HL-60 (cell line): ENCODE measurements around the gene CCNY.

Source experiments
- CTCF ChIP-seq: IDR thresholded peaks from one replicate; pipeline ENCODE4 v1.5.1; 2011; ENCODE audit warnings: low read length, control low read depth, inconsistent platforms; ENCODE audit not compliant: insufficient read depth
- POLR2AphosphoS5 ChIP-seq: IDR thresholded peaks from 2 replicates; pipeline ENCODE4 v1.6.1; 2012; ENCODE audit warnings: low read depth
- SPI1 ChIP-seq: IDR thresholded peaks from 2 replicates; pipeline ENCODE4 v1.6.1; 2012; ENCODE audit warnings: low read depth, mild to moderate bottlenecking, borderline replicate concordance

GRCh38 chr10:35567951-35568350 is 231.6 kb downstream of the CCNY start:
- TF ChIP-seq CTCF (no peak), POLR2AphosphoS5 (no peak), SPI1 (no peak)
